OCI-LY3 (cell line): Measurements from ENCODE around the gene CHI3L2.

Experiments
- EZH2phosphoT487 ChIP-seq: fragments of 200-600 bp; shearing (Covaris generic); IDR thresholded peaks from 2 replicates; pipeline ENCODE4 v1.6.1; 2018; ENCODE audit warnings: antibody characterized with exemption, mixed run types, low read depth
- TF ChIP-seq, protein P1 (sequence below): fragments of 200-600, 300-600 bp; sonication (generic); IDR thresholded peaks from 2 replicates; pipeline ENCODE4 v1.5.1; 2014; ENCODE audit warnings: antibody characterized with exemption, low read length, low read depth

DNA sequence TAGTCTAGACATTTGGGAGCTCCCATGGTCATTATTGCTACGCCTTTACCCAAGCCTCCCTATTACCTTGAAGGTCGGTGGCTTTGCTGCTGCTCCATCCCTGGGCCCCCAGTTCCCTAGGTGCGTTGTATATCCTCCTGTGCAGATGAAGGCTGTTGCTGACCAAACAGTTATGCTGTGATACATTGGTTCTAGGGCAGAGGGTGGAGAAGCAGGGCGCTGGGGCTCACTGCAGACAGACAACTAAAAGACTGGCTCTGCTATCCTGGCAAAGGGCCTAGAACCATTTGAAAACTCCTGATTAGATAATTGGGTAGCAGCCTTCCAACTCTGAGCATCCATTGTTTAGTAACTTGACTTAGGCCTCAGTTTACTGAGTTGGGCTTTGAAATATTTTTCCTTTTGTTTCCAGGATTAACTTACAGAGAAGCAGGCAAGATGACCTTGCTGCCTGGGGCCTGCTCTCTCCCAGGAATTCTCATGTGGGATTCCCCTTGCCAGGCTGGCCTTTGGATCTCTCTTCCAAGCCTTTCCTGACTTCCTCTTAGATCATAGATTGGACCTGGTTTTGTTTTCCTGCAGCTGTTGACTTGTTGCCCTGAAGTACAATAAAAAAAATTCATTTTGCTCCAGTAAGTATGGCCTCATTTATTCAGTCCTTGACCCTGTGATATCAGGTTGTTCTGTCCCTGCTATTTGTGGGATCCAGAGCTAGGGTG is 15.5 kb downstream of the CHI3L2 start:
- TF ChIP-seq, protein P1, sequence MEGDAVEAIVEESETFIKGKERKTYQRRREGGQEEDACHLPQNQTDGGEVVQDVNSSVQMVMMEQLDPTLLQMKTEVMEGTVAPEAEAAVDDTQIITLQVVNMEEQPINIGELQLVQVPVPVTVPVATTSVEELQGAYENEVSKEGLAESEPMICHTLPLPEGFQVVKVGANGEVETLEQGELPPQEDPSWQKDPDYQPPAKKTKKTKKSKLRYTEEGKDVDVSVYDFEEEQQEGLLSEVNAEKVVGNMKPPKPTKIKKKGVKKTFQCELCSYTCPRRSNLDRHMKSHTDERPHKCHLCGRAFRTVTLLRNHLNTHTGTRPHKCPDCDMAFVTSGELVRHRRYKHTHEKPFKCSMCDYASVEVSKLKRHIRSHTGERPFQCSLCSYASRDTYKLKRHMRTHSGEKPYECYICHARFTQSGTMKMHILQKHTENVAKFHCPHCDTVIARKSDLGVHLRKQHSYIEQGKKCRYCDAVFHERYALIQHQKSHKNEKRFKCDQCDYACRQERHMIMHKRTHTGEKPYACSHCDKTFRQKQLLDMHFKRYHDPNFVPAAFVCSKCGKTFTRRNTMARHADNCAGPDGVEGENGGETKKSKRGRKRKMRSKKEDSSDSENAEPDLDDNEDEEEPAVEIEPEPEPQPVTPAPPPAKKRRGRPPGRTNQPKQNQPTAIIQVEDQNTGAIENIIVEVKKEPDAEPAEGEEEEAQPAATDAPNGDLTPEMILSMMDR: no peak
- no peak for TF ChIP-seq EZH2phosphoT487
